Motor neuron (in vitro differentiated cells): ENCODE results near the gene SIRPA. TPM values are rescaled to one million over a fixed set of nuclear protein-coding genes. Genes with fewer than 3 reads are reported as not detected.

Experiments
- ATAC-seq, 8 experiments: fragments of 200-7000 bp; cut with Tn5 transposase; replicated peaks in 6 of 8; 2 replicates each; pipeline ENCODE4 v1.8.0; 2021; ENCODE audit warnings: mild to moderate bottlenecking in 8 of 8, moderate library complexity in 8 of 8
- H3K27ac ChIP-seq, 2 donors: fragments of 250-450 bp; sonication (Bioruptor Pico); 2 replicates each; pipeline ENCODE4 v1.9.0; 2021; ENCODE audit warnings: antibody characterized with exemption in 2 of 2, mild to moderate bottlenecking in 2 of 2, moderate library complexity in 1 of 2
- H3K4me1 ChIP-seq, 2 donors: fragments of 250-450 bp; sonication (Bioruptor Pico); replicated peaks in 1 of 2; 2 replicates each; pipeline ENCODE4 v1.6.1; 2021; ENCODE audit warnings: antibody characterized with exemption in 2 of 2, mild to moderate bottlenecking in 2 of 2, moderate library complexity in 1 of 2
- H3K4me3 ChIP-seq, 5 donors: fragments of 250-450 bp; sonication (Bioruptor Pico); 2 replicates each; pipeline ENCODE4 v1.9.0; 2021; ENCODE audit warnings: antibody characterized with exemption in 5 of 5, mild to moderate bottlenecking in 5 of 5, moderate library complexity in 4 of 5
- WGBS, 10 experiments: fragments of 450-650 bp; shearing (Covaris generic); methylation state at CpG; one replicate each; pipeline ENCODE4 v1.0.0; 2022; 5-methylcytosine and 5-hydroxymethylcytosine counted together
- in situ Hi-C, 9 experiments: fragments of 400-800 bp; cut with MboI; loops; one replicate each; pipeline ENCODE4 v1.15.0; 2021; ENCODE audit warnings: low sequenced_read_pairs in 9 of 9, low pct_unique_long_range_greater_than_20kb in 2 of 9; ENCODE audit not compliant: unreplicated experiment in 9 of 9
- total RNA-seq, 8 experiments: library from RNA; unstranded; fragments of 300-600 nt; gene quantifications; 2 replicates each; pipeline versions ENCODE4 v1.2.3 to v1.2.4, GENCODE V29; 2022

Gene SIRPA
- total RNA-seq, 8 experiments from 2014 or later = 1.7 to 47.3 (median 2.4) TPM

- Histone ChIP-seq H3K4me3 (no peak overlapping the region), H3K4me1 (peaks cover 13 to 15% of the 10 kb centered on the region in 2 donors), H3K27ac (peak overlapping the region in 1 of 2 donors; percentile 52)
- ATAC-seq = peak in 5 of 8 experiments; percentile 24 to 76 (median 43)
- 49 to 100% (median 73%) methylated on average over 1 to 19 of the region's 19 CpGs; no CpG with 5 or more reads in 3 of the 10 experiments for WGBS, 10 experiments
- in situ Hi-C loops = no loop called here
Observed at GRCh38 chr20:1874450-1875182, 20.6 kb upstream of the SIRPA start.

DNA sequence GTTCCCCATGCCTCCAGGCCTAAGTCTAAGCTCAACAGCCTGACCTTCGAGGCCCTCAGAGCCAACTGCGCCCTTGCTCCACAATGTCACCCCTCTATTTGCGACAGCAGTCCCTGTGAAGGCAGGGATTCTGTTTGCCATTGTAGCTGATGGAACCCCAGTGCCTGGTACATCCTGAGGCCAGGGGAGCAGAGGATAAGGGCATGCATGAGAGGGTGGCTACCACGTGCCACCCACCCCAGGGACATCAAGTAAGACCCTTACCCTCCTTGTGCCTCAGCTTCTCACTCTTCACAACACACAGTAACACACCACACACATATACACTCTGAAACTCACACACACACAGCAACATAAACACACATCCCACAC, 20.0 kb upstream of the SIRPA start:
- in situ Hi-C loops = no loop called here
- H3K4me3 ChIP-seq = no peak overlapping the region
- H3K27ac ChIP-seq = no peak overlapping the region
- peaks cover 13 to 15% of the 10 kb centered on the region in 2 donors for H3K4me1 ChIP-seq
- WGBS, 10 experiments = 50 to 94% (median 79%) methylated on average over 2 to 4 of the region's 4 CpGs; no CpG with 5 or more reads in 6 of the 10 experiments
- ATAC-seq = peak in 1 of 8 experiments; percentile 5

GRCh38 chr20:1875762-1876161, 19.4 kb upstream of the SIRPA start:
- in situ Hi-C loops = no loop called here
- ATAC-seq = peak in 5 of 8 experiments; percentile 32 to 60 (median 47)
- Histone ChIP-seq H3K4me3 (no peak overlapping the region), H3K4me1 (peaks cover 13 to 15% of the 10 kb centered on the region in 2 donors), H3K27ac (no peak overlapping the region)
- WGBS, 10 experiments = 0 to 73% (median 48%) methylated on average over 1 to 7 of the region's 7 CpGs; no CpG with 5 or more reads in 4 of the 10 experiments

GRCh38 chr20:1876217-1876921, 18.8 kb upstream of the SIRPA start:
- in situ Hi-C loops = no loop called here
- H3K4me1 ChIP-seq = peaks cover 13 to 15% of the 10 kb centered on the region in 2 donors
- 60 to 100% (median 80%) methylated on average over 1 to 5 of the region's 7 CpGs; no CpG with 5 or more reads in 3 of the 10 experiments for WGBS, 10 experiments
- peak in 2 of 8 experiments; percentile 45 to 51 for ATAC-seq
- H3K4me3 ChIP-seq = no peak overlapping the region
- H3K27ac ChIP-seq = no peak overlapping the region

GRCh38 chr20:1876975-1877608, 18.1 kb upstream of the SIRPA start:
- peaks cover 13 to 15% of the 10 kb centered on the region in 2 donors for H3K4me1 ChIP-seq
- 37 to 100% (median 40%) methylated on average over 1 to 4 of the region's 11 CpGs; no CpG with 5 or more reads in 7 of the 10 experiments for WGBS, 10 experiments
- in situ Hi-C loops = no loop called here
- H3K27ac ChIP-seq = no peak overlapping the region
- ATAC-seq = no peak
- H3K4me3 ChIP-seq = no peak overlapping the region

- ATAC-seq = peak in 2 of 8 experiments; percentile 21 to 51
- H3K27ac ChIP-seq = no peak overlapping the region
- peaks cover 13 to 15% of the 10 kb centered on the region in 2 donors for H3K4me1 ChIP-seq
- in situ Hi-C loops = no loop called here
- 64 to 100% (median 93%) methylated on average over 1 to 10 of the region's 14 CpGs; no CpG with 5 or more reads in 5 of the 10 experiments for WGBS, 10 experiments
- H3K4me3 ChIP-seq = no peak overlapping the region
Observed at GRCh38 chr20:1877609-1878200, 17.5 kb upstream of the SIRPA start.

DNA sequence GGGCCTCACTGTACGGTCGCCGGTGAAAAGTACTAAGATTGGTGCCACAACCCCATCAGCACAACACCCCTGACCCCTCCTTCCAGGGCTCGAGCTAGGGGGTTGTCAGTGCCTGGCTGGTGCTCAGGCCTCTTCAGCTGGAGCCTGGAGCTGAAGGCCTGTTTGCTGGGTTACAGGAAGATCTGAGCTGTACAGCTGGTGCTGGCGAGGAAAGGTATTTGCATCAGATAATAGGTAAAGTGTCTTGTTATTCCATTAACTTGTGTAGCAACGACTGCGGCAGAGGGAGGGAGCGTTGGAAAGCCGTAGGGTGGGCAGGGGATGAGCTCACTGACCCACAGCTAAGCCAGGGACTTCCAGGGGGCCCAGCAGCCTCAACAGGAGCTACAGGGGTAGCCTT, 15.8 kb upstream of the SIRPA start:
- peak in 1 of 8 experiments; percentile 4 for ATAC-seq
- 40 to 100% (median 65%) methylated on average over 1 to 8 of the region's 9 CpGs; no CpG with 5 or more reads in 6 of the 10 experiments for WGBS, 10 experiments
- Histone ChIP-seq H3K27ac (no peak overlapping the region), H3K4me3 (no peak overlapping the region), H3K4me1 (peaks cover 10 to 14% of the 10 kb centered on the region in 2 donors)
- in situ Hi-C loops = no loop called here

DNA sequence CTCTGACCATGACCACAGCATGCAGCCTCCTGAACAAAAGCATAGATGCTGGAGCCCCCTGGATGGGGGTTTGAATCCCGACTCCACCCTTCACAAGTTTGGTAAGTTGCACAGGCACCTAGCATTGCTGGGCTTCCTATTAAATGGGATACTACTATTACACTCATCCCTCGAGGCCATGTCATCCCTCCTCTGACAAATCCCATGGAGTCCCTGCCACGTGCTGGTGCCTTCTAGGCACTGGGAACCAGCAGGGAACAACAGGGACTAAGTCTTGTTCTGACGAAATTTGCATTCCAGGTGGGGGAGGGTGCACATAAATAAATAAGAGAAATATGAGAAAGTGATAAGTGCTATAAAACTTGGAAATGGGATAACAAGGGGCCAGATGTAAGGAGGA, 15.3 kb upstream of the SIRPA start:
- WGBS, 10 experiments = 0 to 80% (median 33%) methylated on average over 1 to 4 of the region's 4 CpGs; no CpG with 5 or more reads in 3 of the 10 experiments
- H3K27ac ChIP-seq = no peak overlapping the region
- H3K4me1 ChIP-seq = peaks cover 4 to 9% of the 10 kb centered on the region in 2 donors

DNA sequence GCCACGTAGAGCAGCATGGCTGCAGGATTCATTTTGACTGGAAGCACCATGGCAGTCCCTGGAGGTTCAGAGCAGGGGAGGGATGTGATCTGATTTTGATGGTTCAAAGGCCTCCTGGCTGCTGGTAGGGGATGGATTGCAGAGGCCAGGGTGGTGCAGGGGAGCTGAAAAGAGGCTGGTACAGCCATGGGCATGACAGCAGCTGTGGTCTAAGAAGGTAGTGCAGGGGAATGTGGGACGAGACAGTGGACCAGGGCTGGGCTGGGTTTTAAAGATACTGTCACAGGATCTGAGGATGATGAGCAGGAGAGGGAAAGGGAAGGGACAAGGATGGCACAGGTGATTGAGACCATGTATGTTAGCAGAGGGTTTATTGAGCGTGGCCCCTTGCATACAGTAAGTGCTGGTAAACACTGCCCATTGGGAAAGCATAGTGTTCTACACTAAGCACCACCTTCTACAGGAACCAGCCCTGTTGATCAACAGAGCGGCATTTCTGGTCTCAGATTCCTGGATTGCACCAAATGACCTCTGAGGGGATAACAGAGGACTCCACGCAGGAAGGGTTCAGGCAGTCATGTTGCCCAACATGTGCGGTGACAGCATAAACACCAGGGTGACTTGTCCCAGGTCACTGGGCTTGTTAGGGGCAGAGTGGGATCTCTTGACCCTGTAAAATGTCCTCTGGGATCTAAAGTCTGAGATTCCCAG, 14.5 kb upstream of the SIRPA start:
- ATAC-seq = no peak
- Histone ChIP-seq H3K4me1 (peaks cover 2 to 6% of the 10 kb centered on the region in 2 donors), H3K4me3 (no peak overlapping the region), H3K27ac (no peak overlapping the region)
- in situ Hi-C loops = no loop called here
- WGBS, 10 experiments = 14 to 100% (median 75%) methylated on average over 1 to 6 of the region's 6 CpGs; no CpG with 5 or more reads in 3 of the 10 experiments

More for the DNA sequence above, 15.3 kb upstream of the SIRPA start:
- H3K4me3 ChIP-seq = no peak overlapping the region
- ATAC-seq = no peak
- in situ Hi-C loops = no loop called here

DNA sequence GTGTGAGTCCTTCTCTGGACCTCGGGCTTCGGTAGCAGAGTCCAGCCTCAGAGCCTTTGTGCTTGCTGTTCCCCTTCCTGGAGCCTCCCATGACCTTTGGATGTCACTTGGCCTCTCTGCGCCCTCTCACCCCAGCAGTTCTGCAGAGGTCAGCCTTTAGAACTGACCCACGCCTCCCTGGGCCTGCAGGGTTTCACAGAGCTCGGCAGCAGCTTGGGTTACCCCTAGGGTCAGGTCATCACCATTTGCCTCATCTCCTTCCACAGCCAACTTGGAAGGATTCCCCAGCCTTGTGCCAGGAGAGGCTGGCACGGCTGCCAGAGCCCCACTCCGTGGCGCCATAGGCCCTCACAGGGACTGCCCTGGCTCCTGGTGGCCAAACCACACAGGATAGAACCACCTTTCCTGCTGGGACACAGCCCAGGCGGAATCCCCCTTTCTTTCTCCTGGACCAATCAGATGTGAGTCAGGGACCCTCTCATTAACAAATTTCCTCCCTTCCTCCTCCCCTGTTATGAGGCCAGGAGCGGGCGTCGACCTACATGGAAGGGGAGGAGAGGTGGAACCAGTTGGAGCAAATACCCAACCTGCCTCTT, 13.9 kb upstream of the SIRPA start:
- H3K27ac ChIP-seq = no peak overlapping the region
- H3K4me1 ChIP-seq = peaks cover 2 to 5% of the 10 kb centered on the region in 2 donors
- no peak for ATAC-seq
- in situ Hi-C loops = no loop called here
- no peak overlapping the region for H3K4me3 ChIP-seq
- WGBS, 10 experiments = 0 to 100% (median 64%) methylated on average over 1 to 11 of the region's 12 CpGs; no CpG with 5 or more reads in 3 of the 10 experiments

GRCh38 chr20:1882026-1882425, 13.2 kb upstream of the SIRPA start:
- no peak for ATAC-seq
- in situ Hi-C loops = no loop called here
- H3K27ac ChIP-seq = no peak overlapping the region
- WGBS, 10 experiments = 80 to 100% (median 95%) methylated on average over 1 to 7 of the region's 8 CpGs; no CpG with 5 or more reads in 1 of the 10 experiments
- H3K4me1 ChIP-seq = peaks cover 2 to 5% of the 10 kb centered on the region in 2 donors
- H3K4me3 ChIP-seq = no peak overlapping the region

- Histone ChIP-seq H3K27ac (no peak overlapping the region), H3K4me3 (no peak overlapping the region), H3K4me1 (peaks cover 2 to 5% of the 10 kb centered on the region in 2 donors)
- 0 to 60% (median 24%) methylated on average over 1 to 5 of the region's 9 CpGs; no CpG with 5 or more reads in 3 of the 10 experiments for WGBS, 10 experiments
- peak; percentile 58 to 75 (median 68) for ATAC-seq
- in situ Hi-C loops = no loop called here
Observed at GRCh38 chr20:1883986-1884385, 11.2 kb upstream of the SIRPA start.
